Measurements from ENCODE around the gene SLCO3A1. TPM values are rescaled to one million over a fixed set of nuclear protein-coding genes. Genes with fewer than 3 reads are reported as not detected.

The SLCO3A1 gene
- total RNA-seq, 3 donors from 2014 or later, result 8.5 to 14.1 (median 13.6) TPM

- no peak overlapping the region for H3K27ac ChIP-seq
- TF ChIP-seq CTCF (IDR thresholded peaks at IDR 0.05) (no peak), POLR2AphosphoS5 (IDR thresholded peaks at IDR 0.05) (no peak), POLR2A (IDR thresholded peaks at IDR 0.05) (no peak)
- no peak overlapping the region for H3K4me3 ChIP-seq
- H3K36me3 ChIP-seq, result no peaks in the 10 kb centered on the region
- intact Hi-C loops (cut with DNase I; ENCODE audit: low total_unique reads), result no loop called here
- no peak for DNase-seq (ENCODE audit: low spot score in 2 of 2)
- no peaks in the 10 kb centered on the region for H3K27me3 ChIP-seq
- no peaks in the 10 kb centered on the region for H3K4me1 ChIP-seq
- no peaks in the 10 kb centered on the region for H3K9me3 ChIP-seq
Observed at GRCh38 chr15:92009162-92009561, 155.7 kb downstream of the SLCO3A1 start.

- no peak for TF ChIP-seq CTCF (IDR thresholded peaks at IDR 0.05)
- TF ChIP-seq POLR2A (IDR thresholded peaks at IDR 0.05), result no peak
- peak overlapping the region in 1 of 2 donors; percentile 35 for H3K27ac ChIP-seq
- peak overlapping the region in 1 of 3 donors; percentile 35 for H3K4me3 ChIP-seq
- H3K9me3 ChIP-seq, result no peaks in the 10 kb centered on the region
- intact Hi-C loops (cut with DNase I; ENCODE audit: low total_unique reads), result no loop called here
- no peak for DNase-seq (ENCODE audit: low spot score in 2 of 2)
- no peaks in the 10 kb centered on the region for H3K36me3 ChIP-seq
- no peaks in the 10 kb centered on the region for H3K27me3 ChIP-seq
- no peaks in the 10 kb centered on the region for H3K4me1 ChIP-seq
Observed at GRCh38 chr15:92011611-92012367, 158.3 kb downstream of the SLCO3A1 start.

GRCh38 chr15:92012368-92012629 lies 158.8 kb downstream of the SLCO3A1 start:
- DNase-seq (ENCODE audit: low spot score in 2 of 2), result no peak
- no peaks in the 10 kb centered on the region for H3K36me3 ChIP-seq
- intact Hi-C loops (cut with DNase I; ENCODE audit: low total_unique reads), result no loop called here
- H3K27me3 ChIP-seq, result no peaks in the 10 kb centered on the region
- no peak for TF ChIP-seq CTCF (IDR thresholded peaks at IDR 0.05)
- TF ChIP-seq POLR2AphosphoS5 (IDR thresholded peaks at IDR 0.05), result no peak
- no peak for TF ChIP-seq POLR2A (IDR thresholded peaks at IDR 0.05)
- H3K27ac ChIP-seq, result peak overlapping the region in 1 of 2 donors; percentile 35
- H3K4me1 ChIP-seq, result no peaks in the 10 kb centered on the region
- H3K4me3 ChIP-seq, result peak overlapping the region in 1 of 3 donors; percentile 35
- H3K9me3 ChIP-seq, result no peaks in the 10 kb centered on the region

GRCh38 chr15:92012881-92013280 lies 159.4 kb downstream of the SLCO3A1 start:
- Histone ChIP-seq H3K27ac (no peak overlapping the region), H3K9me3 (no peaks in the 10 kb centered on the region), H3K36me3 (no peaks in the 10 kb centered on the region), H3K4me3 (no peak overlapping the region), H3K4me1 (no peaks in the 10 kb centered on the region), H3K27me3 (no peaks in the 10 kb centered on the region)
- no peak for TF ChIP-seq POLR2A (IDR thresholded peaks at IDR 0.05)
- no peak for TF ChIP-seq CTCF (IDR thresholded peaks at IDR 0.05)
- no peak for TF ChIP-seq POLR2AphosphoS5 (IDR thresholded peaks at IDR 0.05)
- no peak for DNase-seq (ENCODE audit: low spot score in 2 of 2)
- intact Hi-C loops (cut with DNase I; ENCODE audit: low total_unique reads), result no loop called here

- no peak for DNase-seq (ENCODE audit: low spot score in 2 of 2)
- Histone ChIP-seq H3K9me3 (no peaks in the 10 kb centered on the region), H3K4me1 (no peaks in the 10 kb centered on the region), H3K27ac (no peak overlapping the region), H3K36me3 (no peaks in the 10 kb centered on the region), H3K4me3 (no peak overlapping the region), H3K27me3 (no peaks in the 10 kb centered on the region)
- TF ChIP-seq POLR2A (IDR thresholded peaks at IDR 0.05) (no peak), CTCF (IDR thresholded peaks at IDR 0.05) (no peak), POLR2AphosphoS5 (IDR thresholded peaks at IDR 0.05) (no peak)
- intact Hi-C loops (cut with DNase I; ENCODE audit: low total_unique reads), result no loop called here
Observed at GRCh38 chr15:92014281-92015030, 160.9 kb downstream of the SLCO3A1 start.
